SK-N-SH (cell line): ENCODE results near the gene LNX2.

Experiments used
- CTCF ChIP-seq: fragments of 200-600 bp; sonication (generic); IDR thresholded peaks from 2 replicates; pipeline ENCODE4 v1.6.1; 2017; ENCODE audit warnings: antibody characterized with exemption, mild to moderate bottlenecking, moderate library complexity
- EP300 ChIP-seq, 2 experiments: IDR thresholded peaks; 2 replicates each; pipeline versions ENCODE4 v1.4.0 to v1.6.1; 2012; ENCODE audit warnings: borderline replicate concordance in 1 of 2, low read depth in 1 of 2, low read length in 1 of 2
- EZH2phosphoT487 ChIP-seq: fragments of 200-600 bp; sonication (generic); IDR thresholded peaks from 2 replicates; pipeline ENCODE4 v1.6.1; 2017; ENCODE audit warnings: low read depth, mixed run types, mild to moderate bottlenecking, antibody characterized with exemption, moderate library complexity, borderline replicate concordance
- FOXM1 ChIP-seq: IDR thresholded peaks from 2 replicates; pipeline ENCODE4 v1.4.0; 2012; ENCODE audit warnings: low read depth, mild to moderate bottlenecking
- GATA2 ChIP-seq: sonication (generic); formaldehyde crosslinking; IDR thresholded peaks from 2 replicates; pipeline ENCODE4 v1.5.0; 2020; ENCODE audit warnings: mild to moderate bottlenecking, missing genetic modification reagents
- MAX ChIP-seq: IDR thresholded peaks from 2 replicates; pipeline ENCODE4 v1.4.0; 2012; ENCODE audit warnings: low read depth
- NFIC ChIP-seq: IDR thresholded peaks from 2 replicates; pipeline ENCODE4 v1.4.0; 2012; ENCODE audit warnings: borderline replicate concordance
- TEAD4 ChIP-seq: IDR thresholded peaks from 2 replicates; pipeline ENCODE4 v1.4.0; 2012; ENCODE audit warnings: mild to moderate bottlenecking, borderline replicate concordance; ENCODE audit not compliant: insufficient read depth

- TF ChIP-seq EZH2phosphoT487 (no peak), CTCF (no peak), TEAD4 (no peak), EP300 (IDR thresholded peaks at IDR 0.05; ENCODE audit: borderline replicate concordance in 1 of 2, low read depth in 1 of 2, low read length in 1 of 2) (no peak), NFIC (no peak), MAX (no peak), GATA2 (CRISPR knock-in tag) (no peak), FOXM1 (no peak)
Measured at GRCh38 chr13:27496006-27496405, 124.3 kb downstream of the LNX2 start.
